ENCODE measurements around the gene IL3RA. TPM values are rescaled to one million over a fixed set of nuclear protein-coding genes. Genes with fewer than 3 reads are reported as not detected.
A peak's percentile ranks its signal among the peaks of the same experiment; 100 is the strongest.

Gene IL3RA
- total and polyA plus RNA-seq, 7 donors: 1.5 to 8.3 (median 4.6) TPM

DNA sequence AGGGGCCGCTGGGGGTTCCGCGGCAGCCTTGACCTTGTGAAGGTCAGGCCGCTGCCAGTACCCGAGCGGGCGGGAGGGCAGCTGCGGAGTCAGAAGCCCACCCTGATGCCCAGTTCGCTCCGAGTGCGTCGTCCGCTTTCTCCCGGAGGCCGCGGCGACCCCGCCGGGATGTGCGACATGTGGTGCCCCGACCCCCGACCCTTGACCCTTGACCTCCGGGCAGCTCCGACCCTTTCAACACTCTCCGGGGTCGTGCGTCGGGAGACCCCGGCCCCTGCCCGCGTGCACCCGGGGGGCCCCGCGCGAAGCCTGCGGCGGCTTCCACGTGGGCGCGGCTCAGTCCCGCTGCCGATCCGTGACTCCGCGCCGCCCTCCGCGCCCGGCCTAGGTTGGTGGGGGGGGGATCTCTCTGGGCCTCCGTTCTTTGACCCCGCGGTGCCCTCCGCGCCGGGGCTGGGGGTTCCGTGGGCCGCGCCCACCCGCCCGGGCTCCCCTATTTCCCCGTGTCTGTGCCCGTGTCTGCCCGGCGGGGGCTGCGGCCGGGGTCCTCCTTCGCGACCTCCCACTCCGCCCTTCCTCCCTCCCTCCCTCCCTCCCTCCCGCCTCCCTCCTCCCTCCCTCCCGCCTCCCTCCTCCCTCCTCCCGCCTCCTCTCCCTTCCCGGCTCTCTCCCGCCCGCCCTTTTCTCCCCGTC, 55.9 kb downstream of the IL3RA start:
- no peaks in the 10 kb centered on the region for H3K27me3 ChIP-seq (ENCODE audit: insufficient read depth in 3 of 3, low read length in 2 of 3)
- H3K9me3 ChIP-seq: no peaks in the 10 kb centered on the region
- intact Hi-C loops (cut with DNase I): loop anchor here (5.0 to 10.0 kb wide), 2 partner anchors 52 to 60 kb away; partner anchors contain the start of gene ASMTL (in 1 of the 2)
- H3K4me1 ChIP-seq: peaks cover 46% of the 10 kb centered on the region
- H3K4me3 ChIP-seq: peak overlapping the region; percentile 96
- peak in 1 of 2 donors; percentile 83 for DNase-seq
- peak; percentile 48 to 63 (median 54) for ATAC-seq
- TF ChIP-seq, protein P1, sequence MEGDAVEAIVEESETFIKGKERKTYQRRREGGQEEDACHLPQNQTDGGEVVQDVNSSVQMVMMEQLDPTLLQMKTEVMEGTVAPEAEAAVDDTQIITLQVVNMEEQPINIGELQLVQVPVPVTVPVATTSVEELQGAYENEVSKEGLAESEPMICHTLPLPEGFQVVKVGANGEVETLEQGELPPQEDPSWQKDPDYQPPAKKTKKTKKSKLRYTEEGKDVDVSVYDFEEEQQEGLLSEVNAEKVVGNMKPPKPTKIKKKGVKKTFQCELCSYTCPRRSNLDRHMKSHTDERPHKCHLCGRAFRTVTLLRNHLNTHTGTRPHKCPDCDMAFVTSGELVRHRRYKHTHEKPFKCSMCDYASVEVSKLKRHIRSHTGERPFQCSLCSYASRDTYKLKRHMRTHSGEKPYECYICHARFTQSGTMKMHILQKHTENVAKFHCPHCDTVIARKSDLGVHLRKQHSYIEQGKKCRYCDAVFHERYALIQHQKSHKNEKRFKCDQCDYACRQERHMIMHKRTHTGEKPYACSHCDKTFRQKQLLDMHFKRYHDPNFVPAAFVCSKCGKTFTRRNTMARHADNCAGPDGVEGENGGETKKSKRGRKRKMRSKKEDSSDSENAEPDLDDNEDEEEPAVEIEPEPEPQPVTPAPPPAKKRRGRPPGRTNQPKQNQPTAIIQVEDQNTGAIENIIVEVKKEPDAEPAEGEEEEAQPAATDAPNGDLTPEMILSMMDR (IDR thresholded peaks at IDR 0.05): no peak
- peak overlapping the region; percentile 99 for H3K27ac ChIP-seq
- 0 to 1% (median 0%) methylated on average over 30 to 71 of the region's 76 CpGs for WGBS, 3 donors
- H3K36me3 ChIP-seq (ENCODE audit: insufficient read depth in 1 of 2, low read depth in 1 of 2): peaks cover 11 to 47% of the 10 kb centered on the region in 2 donors

DNA sequence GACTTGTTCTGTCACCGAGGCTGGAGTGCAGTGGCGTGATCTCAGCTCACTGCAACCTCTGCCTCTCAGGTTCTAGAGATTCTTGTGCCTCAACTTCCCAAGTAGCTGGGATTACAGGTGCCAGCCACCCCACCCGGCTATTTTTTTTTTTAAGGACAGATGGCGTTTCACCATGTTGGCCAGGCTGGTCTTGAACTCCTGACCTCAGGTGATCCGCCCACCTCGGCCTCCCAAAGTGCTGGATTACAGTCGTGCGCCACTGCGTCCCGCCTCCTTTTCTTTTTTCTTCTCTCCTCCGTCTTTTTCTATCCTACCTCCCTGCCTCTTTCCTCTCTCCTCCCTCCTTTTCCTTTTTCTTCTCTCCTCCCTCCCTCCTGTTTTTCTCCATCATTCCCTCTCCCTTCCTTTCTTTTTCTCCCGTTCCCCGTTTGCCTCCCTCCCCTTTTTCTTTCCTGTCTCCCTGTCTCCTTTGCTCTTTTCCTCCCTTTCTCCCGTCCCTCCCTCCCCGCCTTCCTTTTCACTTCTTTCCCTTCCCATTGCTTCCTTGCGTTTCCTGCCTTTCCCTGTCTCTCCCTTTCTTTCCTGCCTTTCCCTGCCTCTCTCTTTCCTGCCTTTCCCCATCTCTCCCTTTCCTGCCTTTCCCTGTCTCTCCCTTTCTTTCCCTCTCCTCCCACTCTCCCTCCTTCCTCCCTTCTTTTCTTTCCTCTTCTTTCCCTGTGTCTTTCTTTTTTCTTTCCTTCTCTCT, 57.5 kb downstream of the IL3RA start:
- Histone ChIP-seq H3K36me3 (ENCODE audit: insufficient read depth in 1 of 2, low read depth in 1 of 2) (peaks cover 2 to 42% of the 10 kb centered on the region in 2 donors), H3K4me3 (peak overlapping the region; percentile 96), H3K27me3 (ENCODE audit: insufficient read depth in 3 of 3, low read length in 2 of 3) (no peaks in the 10 kb centered on the region), H3K9me3 (no peaks in the 10 kb centered on the region), H3K27ac (peak overlapping the region; percentile 67), H3K4me1 (peaks cover 37% of the 10 kb centered on the region)
- TF ChIP-seq, protein P1 (IDR thresholded peaks at IDR 0.05): no peak
- no peak for ATAC-seq
- intact Hi-C loops (cut with DNase I): loop anchor here (5.0 to 10.0 kb wide), 2 partner anchors 51 to 58 kb away; partner anchors contain the start of gene ASMTL (in 1 of the 2)
- 54 to 60% (median 57%) methylated on average over 16 of the region's 16 CpGs for WGBS, 3 donors
- DNase-seq: peak; percentile 2 to 33

DNA sequence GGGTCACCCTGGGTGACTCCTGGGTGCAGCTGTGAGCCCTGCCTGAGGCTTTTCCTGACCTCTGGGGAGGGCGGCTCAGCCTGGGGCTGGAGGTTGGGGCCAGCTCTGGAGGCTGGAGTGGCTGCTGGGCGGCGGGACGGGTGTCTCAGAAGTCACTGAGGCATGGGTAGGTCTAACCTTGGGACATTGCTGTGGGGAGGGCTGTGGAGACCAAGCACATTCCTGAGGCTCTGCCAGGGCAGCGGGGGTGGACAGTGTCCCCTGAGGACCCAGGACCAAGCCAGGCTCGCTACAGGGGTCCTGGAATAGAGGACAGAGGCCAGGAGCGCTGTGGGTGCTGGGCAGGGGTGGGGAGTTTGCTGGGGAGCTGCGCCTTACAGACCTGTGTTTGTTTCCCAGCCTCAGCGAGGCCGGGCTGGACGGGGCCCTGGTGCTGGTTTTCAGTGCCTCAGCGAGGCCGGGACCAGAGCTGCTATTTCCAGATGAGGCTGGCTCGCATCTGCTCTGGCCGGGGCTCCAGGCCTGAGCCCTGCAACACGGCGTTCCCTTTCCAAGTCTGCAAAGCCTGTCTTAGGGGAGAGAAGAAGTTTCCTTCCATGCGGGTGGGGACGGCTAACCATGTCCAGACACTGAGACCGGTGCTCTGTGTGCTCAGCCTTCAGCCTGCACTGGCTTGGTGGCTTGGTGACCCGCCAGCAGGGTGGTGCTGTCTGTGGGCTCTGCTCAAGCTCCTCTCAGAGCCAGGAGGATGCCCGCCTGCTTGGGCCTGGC, 58.3 kb downstream of the IL3RA start:
- ATAC-seq (no peak), DNase-seq (peak; percentile 20 to 68)
- no peak overlapping the region for H3K4me3 ChIP-seq
- no peaks in the 10 kb centered on the region for H3K27me3 ChIP-seq (ENCODE audit: insufficient read depth in 3 of 3, low read length in 2 of 3)
- intact Hi-C loops (cut with DNase I): loop anchor here (5.0 to 10.0 kb wide), 2 partner anchors 50 to 57 kb away; partner anchors contain the start of gene ASMTL (in 1 of the 2)
- peaks cover 30% of the 10 kb centered on the region for H3K4me1 ChIP-seq
- no peaks in the 10 kb centered on the region for H3K9me3 ChIP-seq
- 74 to 81% (median 77%) methylated on average over 22 of the region's 22 CpGs for WGBS, 3 donors
- peaks cover 2 to 36% of the 10 kb centered on the region in 2 donors for H3K36me3 ChIP-seq (ENCODE audit: insufficient read depth in 1 of 2, low read depth in 1 of 2)
- TF ChIP-seq, protein P1 (IDR thresholded peaks at IDR 0.05): no peak
- no peak overlapping the region for H3K27ac ChIP-seq

DNA sequence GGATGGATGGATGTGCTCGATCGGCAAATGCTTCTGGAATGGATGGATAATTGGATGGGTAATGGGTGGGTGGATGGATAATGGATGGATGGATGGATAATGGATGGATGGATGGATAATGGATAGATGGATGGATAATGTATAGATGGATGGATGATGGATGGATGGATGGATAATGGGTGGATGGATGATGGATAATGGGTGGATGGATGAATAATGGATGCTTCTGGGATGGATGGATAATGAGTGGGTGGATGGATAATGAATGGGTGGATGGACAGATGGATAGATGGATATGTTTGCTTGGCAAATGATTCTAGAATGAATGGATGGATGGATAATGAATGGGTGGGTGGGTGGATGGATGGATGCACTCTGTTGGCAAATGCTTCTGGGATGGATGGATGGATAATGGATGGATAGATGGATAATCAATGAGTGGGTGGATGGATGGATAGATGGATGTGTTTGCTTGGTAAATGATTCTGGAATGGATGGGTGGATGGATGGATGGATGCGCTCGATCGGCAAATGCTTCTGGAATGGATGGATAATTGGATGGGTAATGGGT, 59.1 kb downstream of the IL3RA start:
- H3K36me3 ChIP-seq (ENCODE audit: insufficient read depth in 1 of 2, low read depth in 1 of 2): peaks cover 0 to 36% of the 10 kb centered on the region in 2 donors
- no peak for DNase-seq
- H3K9me3 ChIP-seq: no peaks in the 10 kb centered on the region
- WGBS, 3 donors: 95 to 99% (median 97%) methylated on average over 5 of the region's 5 CpGs
- no peak overlapping the region for H3K27ac ChIP-seq
- TF ChIP-seq, protein P1 (IDR thresholded peaks at IDR 0.05): no peak
- no peaks in the 10 kb centered on the region for H3K27me3 ChIP-seq (ENCODE audit: insufficient read depth in 3 of 3, low read length in 2 of 3)
- intact Hi-C loops (cut with DNase I): loop anchor here in 1 of 2 donors (10.0 kb wide), 1 partner anchor 49 kb away; no protein-coding TSS in a partner anchor
- ATAC-seq: no peak
- H3K4me1 ChIP-seq: peaks cover 22% of the 10 kb centered on the region
- H3K4me3 ChIP-seq: no peak overlapping the region

Data from psoas muscle (tissue), 8 donors.